HepG2 (cell line): ENCODE results near the gene CNDP1.

Experiments
- CTCF ChIP-seq: sonication (generic); formaldehyde crosslinking; IDR thresholded peaks from 2 replicates; pipeline ENCODE4 v1.5.0; 2020; ENCODE audit warnings: mild to moderate bottlenecking, missing genetic modification reagents, moderate library complexity
- MLX ChIP-seq: IDR thresholded peaks from 2 replicates; pipeline ENCODE4 v1.6.1; 2016
- NFRKB ChIP-seq: fragments of 450-650 bp; IDR thresholded peaks from 2 replicates; pipeline ENCODE4 v1.6.1; 2017
- POLR2A ChIP-seq, 2 experiments: IDR thresholded peaks; 2 replicates each; pipeline ENCODE4 v1.6.1; 2011; ENCODE audit warnings: low read depth in 2 of 2, low read length in 2 of 2, mild to moderate bottlenecking in 1 of 2, moderate library complexity in 1 of 2; ENCODE audit not compliant: insufficient read depth in 1 of 2
- POLR2AphosphoS5 ChIP-seq: IDR thresholded peaks from 2 replicates; pipeline ENCODE4 v1.6.1; 2012; ENCODE audit warnings: low read depth, low read length
- SIN3A ChIP-seq: IDR thresholded peaks from 2 replicates; pipeline ENCODE4 v1.6.1; 2011; ENCODE audit warnings: low read depth, mild to moderate bottlenecking, control low read depth, low read length, borderline replicate concordance
- TCF7L2 ChIP-seq: IDR thresholded peaks from 2 replicates; pipeline ENCODE4 v1.6.1; 2011; ENCODE audit warnings: mild to moderate bottlenecking, low read depth, low read length, moderate library complexity
- ZNF546 ChIP-seq: sonication (generic); formaldehyde crosslinking; conservative IDR thresholded peaks from 2 replicates; pipeline ENCODE4 v1.8.1; 2023; ENCODE audit warnings: mild to moderate bottlenecking, missing genetic modification reagents
- ZNF639 ChIP-seq: conservative IDR thresholded peaks from 2 replicates; pipeline ENCODE4 v1.6.1; 2018; ENCODE audit warnings: missing genetic modification reagents

GRCh38 chr18:74508821-74509225, 25.5 kb upstream of the CNDP1 start:
- TF ChIP-seq TCF7L2 (no peak), CTCF (CRISPR knock-in tag) (no peak), ZNF546 (CRISPR knock-in tag) (no peak), POLR2AphosphoS5 (no peak), MLX (CRISPR knock-in tag) (no peak), POLR2A (IDR thresholded peaks at IDR 0.05; ENCODE audit: insufficient read depth in 1 of 2, low read depth in 2 of 2, low read length in 2 of 2) (no peak), NFRKB (no peak), ZNF639 (no peak), SIN3A (no peak)
